OCI-M2 (cell line): ENCODE data around the gene RARG.
"Not testable (repeated sequence)": the region's sequence is repeated elsewhere in the genome, so short reads cannot be mapped to it uniquely, and the experiment has no call there.

ENCODE experiments used
- DNase-seq: peaks from one replicate; lab custom pipeline; 2025; ENCODE audit not compliant: unreplicated experiment; lab: John Stamatoyannopoulos, UW

The RARG gene

GRCh38 chr12:53193040-53193439 is 39.0 kb downstream of the RARG start:
- no peak for DNase-seq

- no peak for DNase-seq
These were observed 39.4 kb downstream of the RARG start for GRCh38 chr12:53192531-53193021.

- no peak for DNase-seq
These were observed 40.0 kb downstream of the RARG start for GRCh38 chr12:53191885-53192530.

- no peak for DNase-seq
These were observed 40.7 kb downstream of the RARG start for GRCh38 chr12:53191096-53191884.

GRCh38 chr12:53190108-53190729 is 41.8 kb downstream of the RARG start:
- no peak for DNase-seq

- DNase-seq = no peak
These were observed 44.7 kb downstream of the RARG start for GRCh38 chr12:53187145-53187899.

GRCh38 chr12:53186745-53187144 is 45.3 kb downstream of the RARG start:
- no peak for DNase-seq

- DNase-seq = no peak
These were observed 46.3 kb downstream of the RARG start for GRCh38 chr12:53185582-53186153.

- no peak for DNase-seq
These were observed 47.2 kb downstream of the RARG start for GRCh38 chr12:53184828-53185227.

GRCh38 chr12:53182903-53183302 is 49.1 kb downstream of the RARG start:
- no peak for DNase-seq

- DNase-seq = no peak
These were observed 50.1 kb downstream of the RARG start for GRCh38 chr12:53181935-53182334.

GRCh38 chr12:53180931-53181645 is 50.9 kb downstream of the RARG start:
- no peak for DNase-seq

- DNase-seq = peak; percentile 36
These were observed 51.6 kb downstream of the RARG start, which contains the start of the genes CSAD and ZNF740 for GRCh38 chr12:53180220-53180930. TSS of gene CSAD (minus strand) at chr12:53180925. CDS start at chr12:53173470, 7,455 bp downstream. TSS of gene ZNF740 (plus strand) at chr12:53180722. CDS start at chr12:53181984, 1,262 bp downstream.

- DNase-seq = no peak
These were observed 52.3 kb downstream of the RARG start for GRCh38 chr12:53179687-53180219.

GRCh38 chr12:53178803-53179202 is 53.2 kb downstream of the RARG start:
- not testable (repeated sequence) for DNase-seq

- DNase-seq = not testable (repeated sequence)
These were observed 54.6 kb downstream of the RARG start for GRCh38 chr12:53177447-53177846.

- DNase-seq = no peak
These were observed 55.3 kb downstream of the RARG start for GRCh38 chr12:53176750-53177149.

- no peak for DNase-seq
These were observed 57.0 kb downstream of the RARG start for GRCh38 chr12:53174881-53175491.
